GM18507 (cell line): ENCODE results near the gene EMC6.

ENCODE experiments used
- DNase-seq: peaks from one replicate; pipeline ENCODE4 v3.0.0; 2011; ENCODE audit warnings: low read depth; ENCODE audit not compliant: insufficient read length; ENCODE audit errors: extremely low spot score
- FAIRE-seq: peaks from 2 replicates; lab custom pipeline; 2011; peaks lifted over from hg19 to GRCh38; lab: Jason Lieb, UNC

The EMC6 gene

DNA sequence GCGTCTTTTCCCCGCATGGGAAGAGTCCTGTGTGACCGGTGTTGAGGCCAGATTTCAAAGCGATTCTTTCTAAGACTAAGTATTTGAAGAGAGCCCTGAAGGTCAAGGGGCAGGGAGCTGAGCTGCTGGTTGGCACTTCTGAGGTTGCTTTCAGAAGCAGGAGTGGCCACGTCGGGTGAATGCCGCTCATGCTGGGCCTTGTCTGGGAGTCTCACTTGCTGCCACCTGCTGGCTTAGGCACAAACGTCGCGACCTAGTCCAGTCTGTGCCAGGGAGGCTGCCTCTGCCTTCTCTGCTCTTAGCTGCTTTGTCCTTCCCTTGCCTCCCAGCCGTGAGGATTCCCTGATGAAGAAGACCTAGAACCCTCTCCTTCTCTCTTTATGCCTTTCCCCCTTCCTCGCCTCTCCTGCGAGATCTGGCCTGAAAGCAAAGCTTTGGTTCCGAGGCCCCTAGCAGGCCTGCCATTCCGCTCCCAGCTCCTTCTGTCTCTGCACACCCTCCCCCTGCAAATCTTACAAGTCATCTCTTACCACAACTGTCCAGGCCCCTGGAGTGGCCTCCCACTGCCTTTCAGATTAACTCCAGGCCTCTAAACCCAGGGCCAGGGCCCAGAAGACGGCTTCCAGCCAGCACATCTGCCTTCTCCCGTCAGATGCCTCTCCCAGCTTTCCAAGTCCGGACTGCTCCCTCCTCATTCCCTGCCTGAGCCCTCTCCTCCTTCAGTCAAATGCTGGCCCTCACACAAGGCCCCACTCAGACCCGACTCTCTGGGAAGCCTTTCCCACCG is 20.6 kb upstream of the EMC6 start:
- FAIRE-seq (peak; percentile 71), DNase-seq (no peak)

GRCh38 chr17:3655766-3656165 is 12.8 kb upstream of the EMC6 start:
- no peak for FAIRE-seq

GRCh38 chr17:3656353-3656752 is 12.3 kb upstream of the EMC6 start:
- FAIRE-seq (no peak), DNase-seq (no peak)

More at GRCh38 chr17:3655766-3656165, 12.8 kb upstream of the EMC6 start:
- no peak for DNase-seq

GRCh38 chr17:3656755-3657587 is 11.6 kb upstream of the EMC6 start:
- no peak for DNase-seq

DNA sequence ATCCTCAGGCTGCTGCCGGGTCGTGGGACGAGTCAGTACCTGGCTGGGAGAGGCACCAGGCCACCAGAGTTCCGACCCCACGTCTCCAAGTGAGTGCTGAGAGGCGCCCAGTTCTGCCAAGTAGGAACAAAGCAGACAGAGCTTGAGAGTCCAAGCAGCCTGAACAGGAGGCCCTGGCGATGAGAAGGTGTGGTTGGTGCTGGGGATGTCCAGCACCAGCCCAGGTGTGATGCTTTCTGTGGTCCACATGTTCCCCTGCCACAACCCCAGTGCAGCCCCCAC is 11.1 kb upstream of the EMC6 start:
- DNase-seq (no peak), FAIRE-seq (no peak)

More at GRCh38 chr17:3656755-3657587, 11.6 kb upstream of the EMC6 start:
- no peak for FAIRE-seq

- no peak for FAIRE-seq
- no peak for DNase-seq
Measured at GRCh38 chr17:3657874-3658783, 10.5 kb upstream of the EMC6 start.

- no peak for FAIRE-seq
- DNase-seq: no peak
Measured at GRCh38 chr17:3658784-3659449, 9.7 kb upstream of the EMC6 start.

DNA sequence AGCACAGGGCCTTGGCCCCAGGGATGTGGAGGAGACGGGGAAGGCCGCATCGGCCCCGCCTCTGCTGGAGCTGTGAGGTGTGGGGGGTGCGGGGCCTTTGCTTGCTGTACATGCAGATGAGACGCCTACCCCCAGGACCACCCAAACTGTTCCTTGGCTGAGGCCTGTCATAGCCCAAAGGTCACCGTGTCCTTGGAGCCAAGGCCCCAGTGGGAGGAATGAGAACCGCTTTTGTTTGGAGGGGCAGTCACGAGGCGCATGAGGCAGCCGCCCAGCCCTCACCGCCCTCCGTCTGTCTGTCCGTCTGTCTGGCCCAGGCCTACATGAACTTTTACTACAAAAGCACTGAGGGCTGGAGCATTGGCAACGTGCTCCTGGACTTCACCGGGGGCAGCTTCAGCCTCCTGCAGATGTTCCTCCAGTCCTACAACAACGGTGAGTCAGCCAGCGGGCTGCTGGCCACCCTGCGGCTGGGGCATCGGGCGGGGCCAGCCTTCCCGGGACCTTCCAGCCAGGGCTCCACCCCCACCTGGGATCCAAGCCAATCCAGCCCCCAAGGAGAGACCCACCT is 9.0 kb upstream of the EMC6 start:
- DNase-seq (no peak), FAIRE-seq (no peak)

GRCh38 chr17:3660311-3660891 is 8.2 kb upstream of the EMC6 start:
- DNase-seq: no peak
- FAIRE-seq: no peak

- FAIRE-seq (no peak), DNase-seq (no peak)
Measured at GRCh38 chr17:3663102-3664011, 5.3 kb upstream of the EMC6 start.

GRCh38 chr17:3665834-3666233 is 2.8 kb upstream of the EMC6 start:
- no peak for FAIRE-seq
- DNase-seq: no peak

- FAIRE-seq (no peak), DNase-seq (no peak)
Measured at GRCh38 chr17:3666516-3666915, 2.1 kb upstream of the EMC6 start.

- FAIRE-seq: no peak
- DNase-seq: no peak
Measured at GRCh38 chr17:3667366-3668278, 990 bp upstream of the EMC6 start.

GRCh38 chr17:3669085-3669347 is 404 bp downstream of the EMC6 start:
- FAIRE-seq (no peak), DNase-seq (no peak)

DNA sequence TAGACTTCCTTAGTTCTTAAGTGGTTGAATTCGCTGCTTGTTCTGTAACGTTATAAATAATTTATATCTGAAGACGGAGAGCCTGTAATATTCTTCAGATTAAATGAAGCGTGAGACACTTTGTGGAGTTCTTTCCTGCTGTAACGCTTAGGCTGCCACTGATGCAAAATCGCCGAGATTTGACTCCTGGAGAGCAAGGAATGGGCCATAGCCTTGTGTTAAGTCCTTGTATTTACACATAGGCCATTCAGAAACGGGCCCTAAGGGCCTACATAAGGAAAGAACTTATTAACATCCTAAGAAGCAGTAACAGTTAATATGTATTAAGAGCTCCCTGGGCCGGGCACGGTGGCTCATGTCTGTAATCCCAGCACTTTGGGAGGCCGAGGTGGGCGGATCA is 936 bp downstream of the EMC6 start:
- FAIRE-seq (no peak), DNase-seq (no peak)

DNA sequence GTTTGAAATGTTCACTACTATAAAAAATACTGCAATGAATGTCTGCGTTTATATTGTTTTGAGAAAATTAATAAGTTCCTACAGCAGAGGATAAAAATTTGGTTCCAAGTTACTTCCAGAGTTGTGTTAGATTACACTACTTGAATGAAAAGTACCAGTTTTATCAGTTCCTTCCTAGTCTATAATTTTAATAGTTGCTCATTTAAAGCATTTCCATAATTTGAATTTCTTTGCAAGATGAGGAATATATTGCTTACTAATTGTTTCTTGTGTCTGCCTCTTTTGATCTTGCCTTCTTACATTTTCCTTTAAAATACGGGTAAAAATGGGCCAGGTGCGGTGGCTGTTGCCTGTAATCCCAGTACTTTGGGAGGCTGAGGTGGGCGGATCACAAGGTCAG is 4.0 kb downstream of the EMC6 start:
- DNase-seq (no peak), FAIRE-seq (no peak)

- FAIRE-seq (no peak), DNase-seq (no peak)
Measured at GRCh38 chr17:3675886-3676285, 7.3 kb downstream of the EMC6 start.
